GM21515 (cell line): ENCODE data around the gene ADGRE1.
"Not testable (repeated sequence)": the region's sequence is repeated elsewhere in the genome, so short reads cannot be mapped to it uniquely, and the experiment has no call there.

Source experiments
- ATAC-seq: cut with Tn5 transposase; IDR thresholded peaks from one replicate; pipeline ENCODE4 v1.9.1; 2021; ENCODE audit not compliant: unreplicated experiment

The ADGRE1 gene, protein sequence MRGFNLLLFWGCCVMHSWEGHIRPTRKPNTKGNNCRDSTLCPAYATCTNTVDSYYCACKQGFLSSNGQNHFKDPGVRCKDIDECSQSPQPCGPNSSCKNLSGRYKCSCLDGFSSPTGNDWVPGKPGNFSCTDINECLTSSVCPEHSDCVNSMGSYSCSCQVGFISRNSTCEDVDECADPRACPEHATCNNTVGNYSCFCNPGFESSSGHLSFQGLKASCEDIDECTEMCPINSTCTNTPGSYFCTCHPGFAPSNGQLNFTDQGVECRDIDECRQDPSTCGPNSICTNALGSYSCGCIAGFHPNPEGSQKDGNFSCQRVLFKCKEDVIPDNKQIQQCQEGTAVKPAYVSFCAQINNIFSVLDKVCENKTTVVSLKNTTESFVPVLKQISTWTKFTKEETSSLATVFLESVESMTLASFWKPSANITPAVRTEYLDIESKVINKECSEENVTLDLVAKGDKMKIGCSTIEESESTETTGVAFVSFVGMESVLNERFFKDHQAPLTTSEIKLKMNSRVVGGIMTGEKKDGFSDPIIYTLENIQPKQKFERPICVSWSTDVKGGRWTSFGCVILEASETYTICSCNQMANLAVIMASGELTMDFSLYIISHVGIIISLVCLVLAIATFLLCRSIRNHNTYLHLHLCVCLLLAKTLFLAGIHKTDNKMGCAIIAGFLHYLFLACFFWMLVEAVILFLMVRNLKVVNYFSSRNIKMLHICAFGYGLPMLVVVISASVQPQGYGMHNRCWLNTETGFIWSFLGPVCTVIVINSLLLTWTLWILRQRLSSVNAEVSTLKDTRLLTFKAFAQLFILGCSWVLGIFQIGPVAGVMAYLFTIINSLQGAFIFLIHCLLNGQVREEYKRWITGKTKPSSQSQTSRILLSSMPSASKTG

DNA sequence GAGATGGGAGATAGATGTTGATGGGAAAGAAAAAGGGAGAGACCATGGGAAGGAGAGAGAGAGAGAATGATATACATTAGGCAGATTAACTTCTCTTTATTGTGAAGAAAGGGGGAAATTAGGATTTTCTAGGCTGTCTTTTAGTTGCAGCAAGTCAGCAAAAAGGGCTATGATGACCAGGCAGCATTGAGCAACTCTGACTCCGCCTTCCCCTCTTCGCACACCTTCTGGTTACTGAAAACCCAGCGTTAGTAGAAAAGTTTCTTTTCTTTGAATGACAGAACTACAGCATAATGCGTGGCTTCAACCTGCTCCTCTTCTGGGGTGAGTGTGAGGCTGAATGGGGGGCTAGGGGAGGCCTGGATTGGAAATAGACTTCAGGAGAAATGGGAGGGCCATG, at the start of gene ADGRE1:
TSS of gene ADGRE1 (plus strand) at position 264 of the 400 bp plus-strand sequence. CDS start at position 294, 30 bp downstream.
- no peak for ATAC-seq

DNA sequence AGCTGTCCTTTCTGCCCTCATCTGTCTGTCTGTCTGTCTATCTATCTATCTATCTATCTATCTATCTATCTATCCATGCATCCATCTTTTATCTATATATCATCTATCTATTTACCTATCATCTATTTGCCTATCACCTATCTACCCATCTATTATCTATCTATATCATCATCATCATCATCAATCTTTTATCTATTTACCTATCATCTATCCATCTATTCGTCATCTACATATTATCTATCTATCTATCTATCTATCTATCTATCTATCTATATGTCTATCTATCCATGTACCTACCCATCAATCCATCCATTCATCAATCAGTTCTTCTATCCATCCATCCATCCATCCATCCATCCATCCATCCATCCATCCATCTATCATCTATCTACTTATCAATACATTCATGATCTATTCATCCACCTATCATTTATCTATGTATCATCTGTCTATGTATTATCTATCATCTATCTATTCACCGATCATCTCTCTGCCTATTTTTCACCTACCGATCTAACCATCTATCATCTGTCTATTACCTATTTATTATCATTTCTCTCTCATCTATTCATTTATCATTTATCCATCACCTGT, 49.2 kb upstream of the ADGRE1 start:
- no peak for ATAC-seq

DNA sequence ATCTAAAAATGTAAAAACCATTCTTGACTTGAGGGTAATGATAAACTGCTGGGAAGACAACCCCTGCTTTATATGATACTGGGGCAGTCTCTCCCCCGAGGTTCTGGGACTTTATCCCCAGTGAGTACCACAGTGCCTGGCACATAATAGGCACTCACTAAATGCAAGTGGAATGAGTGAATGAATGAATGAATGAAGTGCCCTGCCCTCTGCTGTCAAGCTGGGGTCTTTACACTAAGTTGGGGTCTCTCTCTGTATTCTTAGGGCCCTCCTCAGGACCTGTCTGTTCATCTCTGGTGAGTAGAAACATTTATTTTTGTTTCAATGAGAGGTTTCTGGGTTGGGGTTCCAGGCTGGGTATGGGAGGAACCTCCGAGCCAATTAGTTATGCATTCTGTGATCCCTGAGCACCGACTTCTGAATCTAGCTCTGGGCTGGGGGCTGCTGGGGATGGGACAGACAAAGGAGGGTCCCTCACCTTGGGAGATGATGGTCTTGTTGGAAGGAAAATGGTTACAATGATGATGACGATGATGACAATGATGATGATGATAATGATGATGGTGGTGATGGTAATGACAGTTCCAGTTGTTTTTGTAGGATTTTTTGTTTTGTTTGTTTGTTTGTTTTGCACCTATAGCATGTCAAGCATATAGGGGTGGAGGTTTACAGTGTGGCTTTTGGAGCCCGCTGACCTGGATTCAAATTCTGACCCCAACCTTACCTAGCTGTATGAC, 44.3 kb upstream of the ADGRE1 start:
- no peak for ATAC-seq

DNA sequence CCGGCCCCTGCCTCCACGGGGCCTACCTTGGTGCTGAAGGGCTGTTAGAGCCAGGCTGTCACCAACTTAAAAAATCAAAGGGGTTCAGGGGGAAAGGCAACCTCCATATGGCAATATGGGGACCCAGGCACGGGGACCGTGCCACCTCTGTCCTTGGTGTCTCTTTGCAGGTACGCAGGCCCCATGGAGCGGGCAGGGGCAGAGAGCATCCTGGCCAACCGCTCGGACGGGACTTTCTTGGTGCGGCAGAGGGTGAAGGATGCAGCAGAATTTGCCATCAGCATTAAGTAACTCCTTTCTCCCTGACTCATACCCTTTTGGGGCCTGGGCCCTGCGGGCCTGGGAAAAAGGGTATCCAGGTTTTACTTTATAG, 39.6 kb upstream of the ADGRE1 start:
- no peak for ATAC-seq

DNA sequence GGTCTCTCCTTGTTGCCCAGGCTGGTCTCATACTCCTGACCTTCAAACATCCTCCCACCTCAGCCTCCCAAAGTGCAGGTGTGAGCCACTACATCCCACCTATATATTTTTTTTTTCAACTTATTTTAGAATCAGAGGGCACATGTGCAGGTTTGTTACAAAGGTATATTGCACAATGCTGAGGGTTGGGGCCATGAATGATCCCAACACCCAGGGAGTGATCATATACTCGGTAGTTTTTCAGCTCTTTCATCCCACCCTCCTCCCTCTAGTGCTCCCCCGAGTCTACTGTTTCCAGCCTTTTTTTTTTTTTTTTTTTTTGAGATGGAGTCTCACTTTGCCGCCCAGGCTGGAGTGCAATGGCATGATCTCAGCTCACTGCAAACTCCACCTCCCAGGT, 38.4 kb upstream of the ADGRE1 start:
- no peak for ATAC-seq

DNA sequence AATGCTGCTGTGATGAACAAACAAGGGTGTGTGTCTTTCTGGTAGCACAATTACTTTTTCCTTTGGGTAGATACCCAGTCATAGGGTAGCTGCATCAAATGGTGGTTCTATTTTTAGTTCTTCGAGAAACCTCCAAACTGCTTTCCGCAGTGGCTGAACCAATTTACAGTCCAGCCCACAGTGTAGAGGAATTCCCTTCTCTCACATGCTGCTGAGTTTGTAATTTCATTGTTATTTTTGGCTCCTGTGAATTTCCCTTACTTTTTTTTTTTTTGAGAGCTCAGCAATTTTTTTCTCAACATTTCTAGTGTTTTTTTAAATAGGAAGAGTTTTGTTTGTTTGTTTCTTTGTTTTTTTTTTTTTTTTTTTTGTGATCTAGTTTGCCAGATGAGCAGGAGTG, 37.5 kb upstream of the ADGRE1 start:
- ATAC-seq = no peak

DNA sequence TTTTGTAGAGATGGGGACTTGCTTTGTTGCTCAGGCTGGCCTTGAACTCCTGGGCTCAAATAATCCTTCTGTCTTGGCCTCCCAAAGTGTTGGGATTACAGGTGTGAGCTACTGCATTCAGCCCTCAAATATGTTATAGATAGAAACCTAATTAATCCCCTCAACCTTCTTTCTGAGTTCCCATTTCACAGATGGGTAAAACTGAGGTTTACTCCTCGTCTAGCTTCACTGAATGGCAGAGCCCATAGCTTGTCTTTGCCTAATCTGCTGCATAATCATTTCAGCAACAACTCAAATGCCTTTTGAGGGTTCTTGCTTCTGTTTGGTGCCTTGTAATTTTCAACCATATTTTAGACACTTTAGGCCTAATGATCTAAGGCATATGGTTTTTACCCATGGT, 36.0 kb upstream of the ADGRE1 start:
- no peak for ATAC-seq

DNA sequence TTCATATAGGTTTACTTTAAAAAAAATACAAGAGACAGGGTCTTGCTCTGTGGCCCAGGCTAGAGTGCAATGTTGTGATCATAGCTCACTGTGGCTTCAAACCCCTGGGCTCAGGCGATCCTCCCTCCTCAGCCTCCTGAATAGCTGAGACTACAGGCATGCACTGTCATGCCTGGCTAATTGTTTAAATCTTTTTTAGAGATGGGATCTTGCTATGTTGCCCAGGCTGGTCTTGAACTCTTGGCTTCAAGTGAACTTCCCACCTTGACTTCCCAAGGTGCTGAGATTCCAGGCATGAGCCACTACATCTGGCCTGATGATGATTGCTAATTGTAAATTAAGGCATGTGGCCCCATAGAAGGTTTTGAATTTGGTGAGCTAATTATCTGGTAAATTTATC, 35.4 kb upstream of the ADGRE1 start:
- ATAC-seq = no peak

DNA sequence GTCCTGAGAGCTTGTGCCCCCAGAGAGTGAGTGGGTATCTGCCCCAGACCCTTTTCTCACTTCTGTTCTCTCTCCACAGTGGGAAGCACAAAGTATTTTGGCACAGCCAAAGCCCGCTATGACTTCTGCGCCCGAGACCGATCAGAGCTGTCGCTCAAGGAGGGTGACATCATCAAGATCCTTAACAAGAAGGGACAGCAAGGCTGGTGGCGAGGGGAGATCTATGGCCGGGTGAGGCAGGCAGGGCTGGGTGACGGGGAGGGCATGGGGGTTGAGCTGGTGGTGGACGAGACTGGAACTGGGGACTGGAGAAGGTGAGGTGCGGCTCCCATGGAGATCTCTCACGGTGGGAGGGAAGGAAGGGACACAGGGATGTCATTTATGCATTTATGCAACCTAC, 33.5 kb upstream of the ADGRE1 start:
- no peak for ATAC-seq

DNA sequence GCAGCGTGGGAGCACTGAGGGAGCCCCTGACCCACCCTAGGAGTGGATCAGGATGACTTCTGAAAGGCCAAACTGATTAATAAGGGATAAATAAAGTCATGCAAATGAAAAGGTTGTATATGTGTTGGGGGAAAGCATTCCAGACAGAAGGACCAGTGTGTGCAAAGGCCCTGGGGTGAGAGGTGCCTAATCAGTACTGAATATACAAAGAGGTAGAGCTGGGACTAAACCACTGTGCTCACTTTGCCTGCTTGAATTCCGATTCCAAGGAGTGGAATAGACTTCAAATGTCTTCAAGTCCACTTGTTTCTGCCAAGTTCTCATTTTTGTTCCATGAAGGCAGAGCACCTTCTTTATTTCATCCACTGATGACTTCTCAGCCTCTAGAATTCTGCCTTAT, 32.6 kb upstream of the ADGRE1 start:
- ATAC-seq = no peak

DNA sequence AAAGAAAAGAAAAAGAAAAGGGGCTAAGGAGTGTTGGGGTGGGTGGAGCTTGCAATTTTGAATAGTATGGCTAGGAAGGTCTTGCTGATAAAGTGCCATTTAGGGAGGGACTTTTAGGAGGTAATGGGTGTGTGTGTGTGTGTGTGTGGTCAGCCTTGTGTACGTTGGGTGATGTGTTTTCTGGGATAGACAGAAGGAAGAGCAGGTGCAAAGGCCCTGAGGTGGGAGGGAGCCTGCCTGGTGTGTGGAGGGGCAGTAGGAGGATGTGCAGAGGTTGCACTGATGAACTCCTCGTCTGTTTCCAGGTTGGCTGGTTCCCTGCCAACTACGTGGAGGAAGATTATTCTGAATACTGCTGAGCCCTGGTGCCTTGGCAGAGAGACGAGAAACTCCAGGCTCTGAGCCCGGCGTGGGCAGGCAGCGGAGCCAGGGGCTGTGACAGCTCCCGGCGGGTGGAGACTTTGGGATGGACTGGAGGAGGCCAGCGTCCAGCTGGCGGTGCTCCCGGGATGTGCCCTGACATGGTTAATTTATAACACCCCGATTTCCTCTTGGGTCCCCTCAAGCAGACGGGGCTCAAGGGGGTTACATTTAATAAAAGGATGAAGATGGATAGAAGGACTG, 30.5 kb upstream of the ADGRE1 start:
- ATAC-seq = no peak

DNA sequence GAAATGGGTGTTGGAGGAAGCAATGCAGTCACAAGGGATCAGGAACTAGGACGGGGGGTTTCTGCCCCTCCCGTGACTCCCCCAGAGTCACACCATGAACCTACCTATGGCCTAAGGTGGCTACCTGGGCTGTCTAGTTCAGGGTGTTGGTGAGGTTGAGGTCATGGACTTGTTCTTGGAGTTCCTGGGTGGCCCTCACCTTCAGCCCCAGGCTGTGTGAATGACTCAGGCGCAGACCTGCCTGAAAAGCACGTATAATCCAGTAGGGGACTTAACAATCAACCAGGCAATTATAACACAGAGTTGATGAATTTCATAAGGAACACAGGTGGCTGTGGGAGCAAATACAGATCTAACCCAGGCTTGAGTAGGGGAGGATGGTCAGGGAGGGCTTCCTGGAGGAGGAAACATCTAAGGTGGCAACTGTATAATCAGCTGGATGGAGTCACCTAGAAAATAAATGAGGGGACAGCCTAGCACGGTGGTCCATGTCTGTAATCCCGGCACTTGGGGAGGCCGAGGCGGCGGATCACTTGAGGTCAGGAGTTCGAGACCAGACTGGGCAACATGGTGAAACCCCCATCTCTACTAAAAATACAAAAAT, 25.6 kb upstream of the ADGRE1 start:
- no peak for ATAC-seq

DNA sequence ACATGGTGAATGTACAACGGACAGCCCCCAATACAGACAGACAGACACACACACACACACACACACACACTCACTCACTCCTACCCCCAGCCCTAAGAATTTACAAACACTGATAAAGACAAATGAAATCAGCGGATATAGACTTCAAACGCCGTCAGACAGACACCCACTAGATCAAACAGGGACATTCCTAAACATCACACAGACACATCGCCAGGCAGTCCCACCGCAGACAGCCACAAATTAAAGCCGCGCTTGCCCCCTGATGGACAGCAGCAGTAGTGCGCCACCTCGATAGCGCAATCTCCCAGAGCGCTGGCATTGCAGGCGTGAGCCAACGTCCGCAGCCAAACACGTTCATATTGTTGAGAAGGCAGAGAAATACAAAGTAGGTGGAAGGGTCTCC, 24.7 kb upstream of the ADGRE1 start:
- peak; percentile 67 for ATAC-seq

DNA sequence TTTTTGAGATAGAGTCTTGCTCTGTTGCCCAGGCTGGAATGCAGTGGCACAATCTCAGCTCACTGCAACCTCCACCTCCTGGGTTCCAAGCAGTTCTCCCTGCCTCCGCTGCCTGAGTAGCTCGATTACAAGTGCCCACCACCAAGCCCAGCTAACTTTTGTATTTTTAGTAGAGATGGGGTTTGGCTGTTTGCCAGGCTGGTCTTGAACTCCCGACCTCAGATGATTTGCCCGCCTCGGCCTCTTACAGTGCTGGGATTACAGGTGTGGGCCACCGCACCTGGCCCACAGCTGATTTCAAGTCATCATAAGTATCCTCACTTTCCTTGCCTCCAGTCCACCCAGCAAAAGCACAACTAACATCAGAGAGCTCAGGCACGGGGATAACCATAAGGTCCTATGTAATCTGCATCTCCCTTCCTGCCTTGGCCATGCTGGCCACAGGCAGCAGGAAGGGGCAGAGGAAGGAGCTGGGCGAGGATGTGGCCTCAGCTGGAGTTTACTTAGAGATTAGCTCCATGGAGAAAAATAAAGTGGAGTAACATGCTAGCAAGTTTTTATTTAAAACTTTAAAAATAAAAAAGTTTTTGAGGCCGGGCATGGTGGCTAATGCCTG, 22.9 kb upstream of the ADGRE1 start:
- ATAC-seq = no peak

DNA sequence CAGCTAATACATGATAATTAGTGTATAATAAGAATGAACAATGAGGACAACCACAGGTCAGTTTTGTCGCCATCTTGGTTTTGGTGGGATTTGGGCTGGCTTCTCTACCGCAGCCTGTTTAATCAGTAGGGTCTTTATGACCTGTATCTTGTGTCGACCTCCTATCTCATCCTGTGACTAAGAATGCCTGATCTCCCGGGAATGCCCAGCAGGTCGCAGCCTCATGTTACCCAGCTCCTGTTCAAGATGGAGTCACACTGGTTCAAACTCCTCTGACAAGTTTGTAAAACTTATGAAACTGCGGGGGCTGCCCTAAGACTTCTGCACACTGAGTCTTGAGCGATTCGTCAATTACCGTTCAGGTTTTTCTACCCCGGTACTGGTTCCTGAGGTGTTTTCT, 21.5 kb upstream of the ADGRE1 start:
- ATAC-seq = no peak

DNA sequence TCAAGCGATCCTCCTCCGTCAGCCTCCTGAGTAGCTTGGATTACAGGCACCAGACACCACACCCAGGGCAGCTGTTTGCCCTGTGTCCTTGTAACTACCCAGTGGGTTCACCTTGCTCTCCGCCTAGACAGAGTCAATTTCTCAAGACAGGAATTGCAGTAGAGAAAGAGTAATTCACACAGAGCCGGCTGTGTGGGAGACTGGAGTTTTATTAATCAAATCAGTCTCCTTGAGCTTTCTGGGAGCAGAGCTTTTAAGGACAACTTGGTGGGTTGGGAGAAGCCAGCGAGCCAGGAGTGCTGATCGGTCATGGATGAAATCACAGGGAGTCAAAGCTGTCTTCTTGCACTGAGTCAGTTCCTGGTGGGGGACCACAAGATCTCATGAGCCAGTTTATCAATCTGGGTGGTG, 20.6 kb upstream of the ADGRE1 start:
- no peak for ATAC-seq

DNA sequence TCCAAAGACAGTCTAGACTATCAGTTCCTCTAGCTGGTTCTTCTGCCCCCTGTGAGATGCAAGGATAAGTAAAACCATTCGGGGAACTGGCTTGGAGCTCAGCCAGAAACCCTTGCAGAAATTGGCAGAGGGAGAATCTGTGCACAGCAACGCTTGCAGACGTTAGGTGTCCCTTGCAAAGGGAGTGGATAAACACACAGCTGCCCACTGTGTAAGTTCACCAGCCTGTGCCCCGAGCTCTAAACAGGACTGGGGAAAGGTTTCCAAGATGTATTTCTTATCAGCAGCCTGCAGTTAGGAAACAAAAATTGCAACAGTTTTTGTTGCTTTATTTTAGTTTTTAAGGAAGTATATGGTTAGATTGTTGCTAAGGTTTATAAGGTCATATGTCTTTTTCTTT, 19.0 kb upstream of the ADGRE1 start:
- no peak for ATAC-seq

DNA sequence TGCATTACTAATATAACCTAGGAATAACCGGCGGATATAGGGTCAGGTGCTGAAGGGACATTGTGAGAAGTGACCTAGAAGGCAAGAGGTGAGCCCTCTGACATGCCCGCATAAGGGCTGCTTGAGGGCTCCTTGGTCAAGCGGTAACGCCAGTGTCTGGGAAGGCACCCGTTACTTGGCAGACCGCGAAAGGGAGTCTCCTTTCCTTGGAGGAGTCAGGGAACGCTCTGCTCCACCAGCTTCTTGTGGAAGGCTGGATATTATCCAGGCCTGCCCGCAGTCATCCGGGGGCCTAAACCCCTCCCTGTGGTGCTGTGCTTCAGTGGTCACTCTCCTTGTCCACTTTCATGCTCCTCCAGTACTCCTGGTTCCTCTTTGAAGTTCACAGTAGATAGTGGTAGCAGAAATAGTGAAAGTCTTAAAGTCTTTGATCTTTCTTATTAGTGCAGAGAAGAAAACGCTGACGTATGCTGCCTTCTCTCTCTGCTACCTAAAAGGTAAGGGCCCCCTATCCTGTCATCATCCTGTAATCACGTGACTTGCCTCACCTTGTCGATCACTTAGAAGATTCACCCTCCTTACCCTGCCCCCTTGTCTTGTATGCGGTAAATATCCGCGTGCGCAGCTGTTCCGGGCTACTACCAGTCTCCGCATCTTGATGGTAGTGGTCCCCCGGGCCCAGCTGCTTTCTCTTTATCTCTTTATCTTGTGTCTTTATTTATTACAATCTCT, 18.1 kb upstream of the ADGRE1 start:
- ATAC-seq = not testable (repeated sequence)
